Astrocyte (in vitro differentiated cells and primary cell): ENCODE results near the gene ARHGAP24. TPM values are rescaled to one million over a fixed set of nuclear protein-coding genes. Genes with fewer than 3 reads are reported as not detected.
A peak's percentile ranks its signal among the peaks of the same experiment; 100 is the strongest.

Source experiments
- DNase-seq: peaks from one replicate; pipeline ENCODE4 v3.0.0-alpha.2; 2010; ENCODE audit warnings: low read depth
- FAIRE-seq: peaks from 2 replicates; lab custom pipeline; 2011; peaks lifted over from hg19 to GRCh38; lab: Jason Lieb, UNC
- H2AFZ ChIP-seq: 2 replicates; pipeline ENCODE4 v1.6.0; 2012; ENCODE audit warnings: low read depth, low read length, inconsistent platforms
- H3K27ac ChIP-seq: 2 replicates; pipeline ENCODE4 v1.5.1; 2011; ENCODE audit warnings: low read depth, low read length, inconsistent platforms
- H3K27me3 ChIP-seq: 2 replicates; pipeline ENCODE4 v1.6.0; 2011; ENCODE audit warnings: low read length, inconsistent platforms; ENCODE audit not compliant: insufficient read depth
- H3K36me3 ChIP-seq: 2 replicates; pipeline ENCODE4 v1.5.1; 2011; ENCODE audit warnings: low read length, inconsistent platforms; ENCODE audit not compliant: insufficient read depth
- H3K4me1 ChIP-seq: 2 replicates; pipeline ENCODE4 v1.5.1; 2011; ENCODE audit warnings: low read length, inconsistent platforms; ENCODE audit not compliant: insufficient read depth
- H3K4me2 ChIP-seq: 2 replicates; pipeline ENCODE4 v1.6.0; 2012; ENCODE audit warnings: low read length, inconsistent platforms
- H3K4me3 ChIP-seq: 2 replicates; pipeline ENCODE4 v1.5.1; 2011; ENCODE audit warnings: low read depth, mild to moderate bottlenecking, low read length, inconsistent platforms; ENCODE audit not compliant: insufficient read depth
- H3K79me2 ChIP-seq: 2 replicates; pipeline ENCODE4 v1.6.0; 2012; ENCODE audit warnings: mild to moderate bottlenecking, low read length, inconsistent platforms; ENCODE audit not compliant: insufficient read depth
- H3K9ac ChIP-seq: 2 replicates; pipeline ENCODE4 v1.6.0; 2012; ENCODE audit warnings: mild to moderate bottlenecking, low read length, inconsistent platforms
- H3K9me3 ChIP-seq: 2 replicates; pipeline ENCODE4 v1.5.1; 2012; ENCODE audit warnings: low read depth, mild to moderate bottlenecking, low read length, inconsistent platforms; ENCODE audit not compliant: insufficient read depth
- H4K20me1 ChIP-seq: 2 replicates; pipeline ENCODE4 v1.6.0; 2012; ENCODE audit warnings: low read length, inconsistent platforms; ENCODE audit not compliant: insufficient read depth
- H3K27ac Mint-ChIP-seq: one replicate; pipeline ENCODE4 v1.8.0; 2021; ENCODE audit warnings: mild to moderate bottlenecking, mixed read lengths; ENCODE audit not compliant: unreplicated experiment
- H3K27me3 Mint-ChIP-seq: one replicate; pipeline ENCODE4 v1.8.0; 2021; ENCODE audit warnings: low read depth, mixed read lengths; ENCODE audit not compliant: unreplicated experiment
- H3K36me3 Mint-ChIP-seq: one replicate; pipeline ENCODE4 v1.8.0; 2021; ENCODE audit warnings: low read depth, mixed read lengths; ENCODE audit not compliant: unreplicated experiment
- H3K4me1 Mint-ChIP-seq: one replicate; pipeline ENCODE4 v1.8.0; 2021; ENCODE audit warnings: low read depth, mixed read lengths; ENCODE audit not compliant: unreplicated experiment
- H3K4me3 Mint-ChIP-seq: one replicate; pipeline ENCODE4 v1.8.0; 2021; ENCODE audit warnings: mild to moderate bottlenecking, moderate library complexity, mixed read lengths; ENCODE audit not compliant: unreplicated experiment
- H3K9me3 Mint-ChIP-seq: one replicate; pipeline ENCODE4 v1.8.0; 2021; ENCODE audit warnings: mild to moderate bottlenecking, mixed read lengths; ENCODE audit not compliant: unreplicated experiment
- CTCF ChIP-seq: IDR thresholded peaks from 2 replicates; pipeline ENCODE4 v1.5.1; 2011; ENCODE audit warnings: low read depth, mild to moderate bottlenecking, inconsistent platforms, low read length, moderate library complexity; ENCODE audit not compliant: insufficient read depth
- EZH2 ChIP-seq: IDR thresholded peaks from 2 replicates; pipeline ENCODE4 v1.6.1; 2012; ENCODE audit warnings: mild to moderate bottlenecking, low read length, inconsistent platforms; ENCODE audit not compliant: insufficient read depth
- total RNA-seq: library from RNA; stranded (reverse); gene quantifications from 2 replicates; pipeline ENCODE4 v1.2.1, GENCODE V29; 2021

Gene ARHGAP24
- total RNA-seq, 1 donor from 2014 or later, result 2.1 TPM

- H3K27ac Mint-ChIP-seq, result no peak overlapping the region
- Histone ChIP-seq H2AFZ (no peak overlapping the region), H3K79me2 (peaks cover 47% of the 10 kb centered on the region), H3K4me2 (peak overlapping the region; percentile 47), H3K27ac (peak overlapping the region; percentile 82), H3K9me3 (no peaks in the 10 kb centered on the region), H3K9ac (peak overlapping the region; percentile 56), H3K27me3 (no peaks in the 10 kb centered on the region), H3K4me1 (peaks cover 18% of the 10 kb centered on the region), H3K4me3 (no peak overlapping the region), H4K20me1 (no peaks in the 10 kb centered on the region), H3K36me3 (no peaks in the 10 kb centered on the region)
- peaks cover 5% of the 10 kb centered on the region for H3K4me1 Mint-ChIP-seq
- no peak overlapping the region for H3K4me3 Mint-ChIP-seq
- no peaks in the 10 kb centered on the region for H3K9me3 Mint-ChIP-seq
- H3K27me3 Mint-ChIP-seq, result no peaks in the 10 kb centered on the region
- no peak for TF ChIP-seq CTCF
- FAIRE-seq, result peak; percentile 29
- no peak for DNase-seq
- H3K36me3 Mint-ChIP-seq, result no peaks in the 10 kb centered on the region
These were observed 308.9 kb downstream of the ARHGAP24 start for GRCh38 chr4:85783900-85784299.

- no peak for TF ChIP-seq EZH2
- no peak for TF ChIP-seq CTCF
- no peaks in the 10 kb centered on the region for H3K27me3 Mint-ChIP-seq
- Histone ChIP-seq H3K4me3 (no peak overlapping the region), H3K4me1 (peaks cover 18% of the 10 kb centered on the region), H3K27me3 (no peaks in the 10 kb centered on the region), H2AFZ (no peak overlapping the region), H3K9me3 (no peaks in the 10 kb centered on the region), H3K79me2 (peaks cover 47% of the 10 kb centered on the region), H4K20me1 (no peaks in the 10 kb centered on the region), H3K4me2 (peak overlapping the region; percentile 47), H3K36me3 (no peaks in the 10 kb centered on the region), H3K27ac (peak overlapping the region; percentile 82), H3K9ac (peak overlapping the region; percentile 56)
- no peak overlapping the region for H3K27ac Mint-ChIP-seq
- no peak for DNase-seq
- no peak overlapping the region for H3K4me3 Mint-ChIP-seq
- FAIRE-seq, result no peak
- H3K9me3 Mint-ChIP-seq, result no peaks in the 10 kb centered on the region
- no peaks in the 10 kb centered on the region for H3K36me3 Mint-ChIP-seq
- H3K4me1 Mint-ChIP-seq, result peaks cover 5% of the 10 kb centered on the region
These were observed 309.4 kb downstream of the ARHGAP24 start for GRCh38 chr4:85784348-85784747.

- TF ChIP-seq EZH2 (no peak), CTCF (no peak)
- H3K36me3 ChIP-seq, result no peaks in the 10 kb centered on the region
- no peaks in the 10 kb centered on the region for H3K9me3 Mint-ChIP-seq
- no peaks in the 10 kb centered on the region for H3K27me3 ChIP-seq
- no peak overlapping the region for H3K4me2 ChIP-seq
- no peak for FAIRE-seq
- no peak overlapping the region for H3K4me3 Mint-ChIP-seq
- no peak overlapping the region for H3K4me3 ChIP-seq
- H3K27ac Mint-ChIP-seq, result no peak overlapping the region
- H3K27me3 Mint-ChIP-seq, result no peaks in the 10 kb centered on the region
- H3K79me2 ChIP-seq, result peaks cover 42% of the 10 kb centered on the region
- peaks cover 18% of the 10 kb centered on the region for H3K4me1 ChIP-seq
- H2AFZ ChIP-seq, result no peak overlapping the region
- H3K27ac ChIP-seq, result no peak overlapping the region
- peaks cover 5% of the 10 kb centered on the region for H3K4me1 Mint-ChIP-seq
- H4K20me1 ChIP-seq, result no peaks in the 10 kb centered on the region
- H3K9me3 ChIP-seq, result no peaks in the 10 kb centered on the region
- DNase-seq, result no peak
- H3K36me3 Mint-ChIP-seq, result no peaks in the 10 kb centered on the region
- H3K9ac ChIP-seq, result no peak overlapping the region
These were observed 310.0 kb downstream of the ARHGAP24 start for GRCh38 chr4:85784947-85785346.
